Mesothelial cell of epicardium (in vitro differentiated cells): Measurements from ENCODE around the gene BCR. TPM values are rescaled to one million over a fixed set of nuclear protein-coding genes. Genes with fewer than 3 reads are reported as not detected.

Source experiments
- DNase-seq, 2 experiments: peaks; one replicate each; pipeline ENCODE4 v3.0.0; 2021; ENCODE audit warnings: low spot score in 2 of 2; ENCODE audit not compliant: unreplicated experiment in 2 of 2
- H3K27ac Mint-ChIP-seq: 2 replicates; pipeline ENCODE4 v1.8.0; 2021; ENCODE audit warnings: mixed read lengths
- H3K27me3 Mint-ChIP-seq: 2 replicates; pipeline ENCODE4 v1.8.0; 2021; ENCODE audit warnings: low read depth, mixed read lengths
- H3K36me3 Mint-ChIP-seq: 2 replicates; pipeline ENCODE4 v1.8.0; 2021; ENCODE audit warnings: mixed read lengths
- H3K4me1 Mint-ChIP-seq: 2 replicates; pipeline ENCODE4 v1.8.0; 2021; ENCODE audit warnings: mixed read lengths
- H3K4me3 Mint-ChIP-seq: 2 replicates; pipeline ENCODE4 v1.8.0; 2021; ENCODE audit warnings: mild to moderate bottlenecking, moderate library complexity, mixed read lengths
- H3K9me3 Mint-ChIP-seq: 2 replicates; pipeline ENCODE4 v1.8.0; 2021; ENCODE audit warnings: mixed read lengths
- CTCF ChIP-seq: fragments of 200-600 bp; sonication (generic); IDR thresholded peaks from one replicate; pipeline ENCODE4 v1.5.0; 2021; ENCODE audit warnings: antibody characterized with exemption; ENCODE audit not compliant: unreplicated experiment
- total RNA-seq: library from RNA; stranded (reverse); gene quantifications from 3 replicates; pipeline ENCODE4 v1.2.1, GENCODE V29; 2021

BCR gene
- total RNA-seq, 1 donor from 2014 or later = 72.4 TPM

- peak overlapping the region; percentile 80 for H3K27ac Mint-ChIP-seq
- H3K4me1 Mint-ChIP-seq = peaks cover 46% of the 10 kb centered on the region
- H3K4me3 Mint-ChIP-seq = no peak overlapping the region
- DNase-seq = no peak
- H3K27me3 Mint-ChIP-seq = no peaks in the 10 kb centered on the region
- H3K36me3 Mint-ChIP-seq = peaks cover 2% of the 10 kb centered on the region
- no peaks in the 10 kb centered on the region for H3K9me3 Mint-ChIP-seq
- no peak for TF ChIP-seq CTCF
Measured at GRCh38 chr22:23241562-23242472, 61.5 kb downstream of the BCR start.

- Mint-ChIP-seq H3K4me3 (no peak overlapping the region), H3K27me3 (no peaks in the 10 kb centered on the region), H3K27ac (peak overlapping the region; percentile 80), H3K4me1 (peaks cover 40% of the 10 kb centered on the region), H3K9me3 (no peaks in the 10 kb centered on the region), H3K36me3 (peaks cover 2% of the 10 kb centered on the region)
- no peak for DNase-seq
- no peak for TF ChIP-seq CTCF
Measured at GRCh38 chr22:23242473-23243001, 62.2 kb downstream of the BCR start.

- H3K36me3 Mint-ChIP-seq = peaks cover 2% of the 10 kb centered on the region
- no peaks in the 10 kb centered on the region for H3K27me3 Mint-ChIP-seq
- H3K4me1 Mint-ChIP-seq = peaks cover 38% of the 10 kb centered on the region
- peak overlapping the region; percentile 80 for H3K27ac Mint-ChIP-seq
- DNase-seq = no peak
- no peak for TF ChIP-seq CTCF
- no peak overlapping the region for H3K4me3 Mint-ChIP-seq
- no peaks in the 10 kb centered on the region for H3K9me3 Mint-ChIP-seq
Measured at GRCh38 chr22:23243006-23243573, 62.8 kb downstream of the BCR start.

- H3K4me3 Mint-ChIP-seq = no peak overlapping the region
- peaks cover 45% of the 10 kb centered on the region for H3K4me1 Mint-ChIP-seq
- no peak for TF ChIP-seq CTCF
Measured at GRCh38 chr22:23243859-23244689, 63.8 kb downstream of the BCR start.

DNA sequence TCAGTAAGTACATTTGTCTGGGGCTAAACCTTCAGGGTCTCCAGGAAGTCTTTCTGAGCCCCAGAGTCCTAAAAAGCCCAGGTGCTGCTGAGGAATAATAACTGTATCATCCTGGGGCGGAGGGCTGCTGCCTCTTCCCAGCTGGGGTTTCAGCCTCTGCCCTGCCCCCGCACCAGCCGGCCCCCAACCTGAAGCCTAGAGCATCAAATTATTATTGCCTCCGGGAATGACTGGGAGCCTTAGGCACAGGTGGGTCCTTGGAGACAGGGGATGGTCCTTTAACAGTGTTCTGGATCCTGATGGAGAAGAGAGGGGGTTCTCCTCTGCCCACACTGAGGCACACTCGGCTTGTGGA is 64.4 kb downstream of the BCR start:
- Mint-ChIP-seq H3K27ac (no peak overlapping the region), H3K9me3 (no peaks in the 10 kb centered on the region), H3K4me3 (no peak overlapping the region), H3K27me3 (no peaks in the 10 kb centered on the region), H3K4me1 (peaks cover 48% of the 10 kb centered on the region), H3K36me3 (peaks cover 2% of the 10 kb centered on the region)
- TF ChIP-seq CTCF = no peak
- DNase-seq = no peak

More at GRCh38 chr22:23243859-23244689, 63.8 kb downstream of the BCR start:
- Mint-ChIP-seq H3K27ac (no peak overlapping the region), H3K36me3 (peaks cover 2% of the 10 kb centered on the region), H3K27me3 (no peaks in the 10 kb centered on the region), H3K9me3 (no peaks in the 10 kb centered on the region)
- no peak for DNase-seq
